ENCODE measurements around the gene EXOC3L2. TPM values are rescaled to one million over a fixed set of nuclear protein-coding genes. Genes with fewer than 3 reads are reported as not detected.

EXOC3L2 gene
- total and polyA plus RNA-seq, 2 of the 8 experiments (the other 6 are each of a cell fraction or from before 2014, with no cell fraction given), result 1.4 to 1.6 TPM

- TF ChIP-seq, protein P1, sequence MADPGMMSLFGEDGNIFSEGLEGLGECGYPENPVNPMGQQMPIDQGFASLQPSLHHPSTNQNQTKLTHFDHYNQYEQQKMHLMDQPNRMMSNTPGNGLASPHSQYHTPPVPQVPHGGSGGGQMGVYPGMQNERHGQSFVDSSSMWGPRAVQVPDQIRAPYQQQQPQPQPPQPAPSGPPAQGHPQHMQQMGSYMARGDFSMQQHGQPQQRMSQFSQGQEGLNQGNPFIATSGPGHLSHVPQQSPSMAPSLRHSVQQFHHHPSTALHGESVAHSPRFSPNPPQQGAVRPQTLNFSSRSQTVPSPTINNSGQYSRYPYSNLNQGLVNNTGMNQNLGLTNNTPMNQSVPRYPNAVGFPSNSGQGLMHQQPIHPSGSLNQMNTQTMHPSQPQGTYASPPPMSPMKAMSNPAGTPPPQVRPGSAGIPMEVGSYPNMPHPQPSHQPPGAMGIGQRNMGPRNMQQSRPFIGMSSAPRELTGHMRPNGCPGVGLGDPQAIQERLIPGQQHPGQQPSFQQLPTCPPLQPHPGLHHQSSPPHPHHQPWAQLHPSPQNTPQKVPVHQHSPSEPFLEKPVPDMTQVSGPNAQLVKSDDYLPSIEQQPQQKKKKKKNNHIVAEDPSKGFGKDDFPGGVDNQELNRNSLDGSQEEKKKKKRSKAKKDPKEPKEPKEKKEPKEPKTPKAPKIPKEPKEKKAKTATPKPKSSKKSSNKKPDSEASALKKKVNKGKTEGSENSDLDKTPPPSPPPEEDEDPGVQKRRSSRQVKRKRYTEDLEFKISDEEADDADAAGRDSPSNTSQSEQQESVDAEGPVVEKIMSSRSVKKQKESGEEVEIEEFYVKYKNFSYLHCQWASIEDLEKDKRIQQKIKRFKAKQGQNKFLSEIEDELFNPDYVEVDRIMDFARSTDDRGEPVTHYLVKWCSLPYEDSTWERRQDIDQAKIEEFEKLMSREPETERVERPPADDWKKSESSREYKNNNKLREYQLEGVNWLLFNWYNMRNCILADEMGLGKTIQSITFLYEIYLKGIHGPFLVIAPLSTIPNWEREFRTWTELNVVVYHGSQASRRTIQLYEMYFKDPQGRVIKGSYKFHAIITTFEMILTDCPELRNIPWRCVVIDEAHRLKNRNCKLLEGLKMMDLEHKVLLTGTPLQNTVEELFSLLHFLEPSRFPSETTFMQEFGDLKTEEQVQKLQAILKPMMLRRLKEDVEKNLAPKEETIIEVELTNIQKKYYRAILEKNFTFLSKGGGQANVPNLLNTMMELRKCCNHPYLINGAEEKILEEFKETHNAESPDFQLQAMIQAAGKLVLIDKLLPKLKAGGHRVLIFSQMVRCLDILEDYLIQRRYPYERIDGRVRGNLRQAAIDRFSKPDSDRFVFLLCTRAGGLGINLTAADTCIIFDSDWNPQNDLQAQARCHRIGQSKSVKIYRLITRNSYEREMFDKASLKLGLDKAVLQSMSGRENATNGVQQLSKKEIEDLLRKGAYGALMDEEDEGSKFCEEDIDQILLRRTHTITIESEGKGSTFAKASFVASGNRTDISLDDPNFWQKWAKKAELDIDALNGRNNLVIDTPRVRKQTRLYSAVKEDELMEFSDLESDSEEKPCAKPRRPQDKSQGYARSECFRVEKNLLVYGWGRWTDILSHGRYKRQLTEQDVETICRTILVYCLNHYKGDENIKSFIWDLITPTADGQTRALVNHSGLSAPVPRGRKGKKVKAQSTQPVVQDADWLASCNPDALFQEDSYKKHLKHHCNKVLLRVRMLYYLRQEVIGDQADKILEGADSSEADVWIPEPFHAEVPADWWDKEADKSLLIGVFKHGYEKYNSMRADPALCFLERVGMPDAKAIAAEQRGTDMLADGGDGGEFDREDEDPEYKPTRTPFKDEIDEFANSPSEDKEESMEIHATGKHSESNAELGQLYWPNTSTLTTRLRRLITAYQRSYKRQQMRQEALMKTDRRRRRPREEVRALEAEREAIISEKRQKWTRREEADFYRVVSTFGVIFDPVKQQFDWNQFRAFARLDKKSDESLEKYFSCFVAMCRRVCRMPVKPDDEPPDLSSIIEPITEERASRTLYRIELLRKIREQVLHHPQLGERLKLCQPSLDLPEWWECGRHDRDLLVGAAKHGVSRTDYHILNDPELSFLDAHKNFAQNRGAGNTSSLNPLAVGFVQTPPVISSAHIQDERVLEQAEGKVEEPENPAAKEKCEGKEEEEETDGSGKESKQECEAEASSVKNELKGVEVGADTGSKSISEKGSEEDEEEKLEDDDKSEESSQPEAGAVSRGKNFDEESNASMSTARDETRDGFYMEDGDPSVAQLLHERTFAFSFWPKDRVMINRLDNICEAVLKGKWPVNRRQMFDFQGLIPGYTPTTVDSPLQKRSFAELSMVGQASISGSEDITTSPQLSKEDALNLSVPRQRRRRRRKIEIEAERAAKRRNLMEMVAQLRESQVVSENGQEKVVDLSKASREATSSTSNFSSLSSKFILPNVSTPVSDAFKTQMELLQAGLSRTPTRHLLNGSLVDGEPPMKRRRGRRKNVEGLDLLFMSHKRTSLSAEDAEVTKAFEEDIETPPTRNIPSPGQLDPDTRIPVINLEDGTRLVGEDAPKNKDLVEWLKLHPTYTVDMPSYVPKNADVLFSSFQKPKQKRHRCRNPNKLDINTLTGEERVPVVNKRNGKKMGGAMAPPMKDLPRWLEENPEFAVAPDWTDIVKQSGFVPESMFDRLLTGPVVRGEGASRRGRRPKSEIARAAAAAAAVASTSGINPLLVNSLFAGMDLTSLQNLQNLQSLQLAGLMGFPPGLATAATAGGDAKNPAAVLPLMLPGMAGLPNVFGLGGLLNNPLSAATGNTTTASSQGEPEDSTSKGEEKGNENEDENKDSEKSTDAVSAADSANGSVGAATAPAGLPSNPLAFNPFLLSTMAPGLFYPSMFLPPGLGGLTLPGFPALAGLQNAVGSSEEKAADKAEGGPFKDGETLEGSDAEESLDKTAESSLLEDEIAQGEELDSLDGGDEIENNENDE (IDR thresholded peaks at IDR 0.05; ENCODE audit: insufficient replicate concordance, low read length), result no peak
- TF ChIP-seq CEBPB (IDR thresholded peaks at IDR 0.05; ENCODE audit: low read depth, low read length) (no peak), NANOG (IDR thresholded peaks at IDR 0.05; ENCODE audit: insufficient read depth, low read depth, low read length, poor library complexity, severe bottlenecking) (no peak), PHF8 (conservative IDR thresholded peaks at IDR 0.05; ENCODE audit: low read depth, low read length) (0 out of 2 replicates have a peak, but pooled peaks have one; percentile 0), SIN3A (conservative IDR thresholded peaks at IDR 0.05 in 1 of 2, IDR thresholded peaks at IDR 0.05 in 1 of 2; ENCODE audit: low read depth in 1 of 2, low read length in 2 of 2) (no peak), SAP30 (IDR thresholded peaks at IDR 0.05; ENCODE audit: insufficient read depth, insufficient replicate concordance, low read length) (no peak), CREB1 (IDR thresholded peaks at IDR 0.05) (no peak)
Observed at GRCh38 chr19:45179072-45179891, 65.9 kb downstream of the EXOC3L2 start (continued).

All from H1 (cell line).